SK-N-SH treated with all-trans-retinoic acid at 6 μM for 48 hours (cell line): ENCODE results near the gene TMEM30A.

Experiments used
- CREB5 ChIP-seq: fragments of 250-450 bp; sonication (Bioruptor Pico); IDR thresholded peaks from 2 replicates; pipeline ENCODE4 v1.5.1; 2020; ENCODE audit warnings: low read depth, mild to moderate bottlenecking, moderate library complexity
- CSDC2 ChIP-seq: fragments of 250-450 bp; sonication (Bioruptor Pico); IDR thresholded peaks from 2 replicates; pipeline ENCODE4 v1.5.0; 2020; ENCODE audit warnings: mild to moderate bottlenecking, moderate library complexity
- ZFP30 ChIP-seq: fragments of 450-650 bp; formaldehyde crosslinking; IDR thresholded peaks from 2 replicates; pipeline ENCODE4 v1.5.0; 2022; ENCODE audit warnings: mild to moderate bottlenecking, moderate library complexity
- ZNF565 ChIP-seq: fragments of 450-650 bp; formaldehyde crosslinking; conservative IDR thresholded peaks from 2 replicates; pipeline ENCODE4 v1.5.0; 2020; ENCODE audit warnings: low read depth, mild to moderate bottlenecking, moderate library complexity
- TF ChIP-seq, protein P1 (sequence below): fragments of 250-450 bp; sonication (Bioruptor Pico); IDR thresholded peaks from 2 replicates; pipeline ENCODE4 v1.5.1; 2021; ENCODE audit warnings: mild to moderate bottlenecking, moderate library complexity
- TF ChIP-seq, protein P2 (sequence below): fragments of 250-450 bp; sonication (Bioruptor Pico); IDR thresholded peaks from 2 replicates; pipeline ENCODE4 v1.8.0; 2020; ENCODE audit warnings: mild to moderate bottlenecking, moderate library complexity, borderline replicate concordance
- TF ChIP-seq, protein P3 (sequence below): fragments of 250-450 bp; sonication (Bioruptor Pico); IDR thresholded peaks from 2 replicates; pipeline ENCODE4 v1.5.0; 2020; ENCODE audit warnings: mild to moderate bottlenecking, moderate library complexity

DNA sequence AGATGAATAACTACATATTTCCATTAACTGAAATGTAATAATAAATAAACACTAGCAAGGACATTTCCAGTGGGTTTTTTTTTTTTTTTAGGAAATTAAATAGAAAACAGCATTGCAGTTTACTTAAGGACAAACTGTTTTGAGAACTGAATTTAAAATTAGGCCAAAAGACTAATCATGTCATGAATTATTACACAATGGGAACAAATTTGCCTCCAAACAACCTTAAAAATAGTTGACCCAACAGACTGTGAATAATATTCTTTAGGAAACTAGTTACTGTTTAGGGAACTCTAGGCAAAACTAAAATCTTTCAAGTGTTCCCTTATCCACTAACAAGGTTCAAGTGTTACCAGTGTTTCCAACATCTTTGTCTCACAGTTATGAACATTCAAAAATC is 62.3 kb downstream of the TMEM30A start:
- TF ChIP-seq ZNF565 (CRISPR knock-in tag): no peak
- TF ChIP-seq ZFP30 (CRISPR knock-in tag): no peak
- no peak for TF ChIP-seq CSDC2 (CRISPR knock-in tag)
- no peak for TF ChIP-seq CREB5 (CRISPR knock-in tag)
- TF ChIP-seq, protein P1, sequence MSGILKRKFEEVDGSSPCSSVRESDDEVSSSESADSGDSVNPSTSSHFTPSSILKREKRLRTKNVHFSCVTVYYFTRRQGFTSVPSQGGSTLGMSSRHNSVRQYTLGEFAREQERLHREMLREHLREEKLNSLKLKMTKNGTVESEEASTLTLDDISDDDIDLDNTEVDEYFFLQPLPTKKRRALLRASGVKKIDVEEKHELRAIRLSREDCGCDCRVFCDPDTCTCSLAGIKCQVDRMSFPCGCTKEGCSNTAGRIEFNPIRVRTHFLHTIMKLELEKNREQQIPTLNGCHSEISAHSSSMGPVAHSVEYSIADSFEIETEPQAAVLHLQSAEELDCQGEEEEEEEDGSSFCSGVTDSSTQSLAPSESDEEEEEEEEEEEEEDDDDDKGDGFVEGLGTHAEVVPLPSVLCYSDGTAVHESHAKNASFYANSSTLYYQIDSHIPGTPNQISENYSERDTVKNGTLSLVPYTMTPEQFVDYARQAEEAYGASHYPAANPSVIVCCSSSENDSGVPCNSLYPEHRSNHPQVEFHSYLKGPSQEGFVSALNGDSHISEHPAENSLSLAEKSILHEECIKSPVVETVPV: no peak
- TF ChIP-seq, protein P2, sequence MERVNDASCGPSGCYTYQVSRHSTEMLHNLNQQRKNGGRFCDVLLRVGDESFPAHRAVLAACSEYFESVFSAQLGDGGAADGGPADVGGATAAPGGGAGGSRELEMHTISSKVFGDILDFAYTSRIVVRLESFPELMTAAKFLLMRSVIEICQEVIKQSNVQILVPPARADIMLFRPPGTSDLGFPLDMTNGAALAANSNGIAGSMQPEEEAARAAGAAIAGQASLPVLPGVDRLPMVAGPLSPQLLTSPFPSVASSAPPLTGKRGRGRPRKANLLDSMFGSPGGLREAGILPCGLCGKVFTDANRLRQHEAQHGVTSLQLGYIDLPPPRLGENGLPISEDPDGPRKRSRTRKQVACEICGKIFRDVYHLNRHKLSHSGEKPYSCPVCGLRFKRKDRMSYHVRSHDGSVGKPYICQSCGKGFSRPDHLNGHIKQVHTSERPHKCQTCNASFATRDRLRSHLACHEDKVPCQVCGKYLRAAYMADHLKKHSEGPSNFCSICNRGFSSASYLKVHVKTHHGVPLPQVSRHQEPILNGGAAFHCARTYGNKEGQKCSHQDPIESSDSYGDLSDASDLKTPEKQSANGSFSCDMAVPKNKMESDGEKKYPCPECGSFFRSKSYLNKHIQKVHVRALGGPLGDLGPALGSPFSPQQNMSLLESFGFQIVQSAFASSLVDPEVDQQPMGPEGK (CRISPR knock-in tag): no peak
- TF ChIP-seq, protein P3, sequence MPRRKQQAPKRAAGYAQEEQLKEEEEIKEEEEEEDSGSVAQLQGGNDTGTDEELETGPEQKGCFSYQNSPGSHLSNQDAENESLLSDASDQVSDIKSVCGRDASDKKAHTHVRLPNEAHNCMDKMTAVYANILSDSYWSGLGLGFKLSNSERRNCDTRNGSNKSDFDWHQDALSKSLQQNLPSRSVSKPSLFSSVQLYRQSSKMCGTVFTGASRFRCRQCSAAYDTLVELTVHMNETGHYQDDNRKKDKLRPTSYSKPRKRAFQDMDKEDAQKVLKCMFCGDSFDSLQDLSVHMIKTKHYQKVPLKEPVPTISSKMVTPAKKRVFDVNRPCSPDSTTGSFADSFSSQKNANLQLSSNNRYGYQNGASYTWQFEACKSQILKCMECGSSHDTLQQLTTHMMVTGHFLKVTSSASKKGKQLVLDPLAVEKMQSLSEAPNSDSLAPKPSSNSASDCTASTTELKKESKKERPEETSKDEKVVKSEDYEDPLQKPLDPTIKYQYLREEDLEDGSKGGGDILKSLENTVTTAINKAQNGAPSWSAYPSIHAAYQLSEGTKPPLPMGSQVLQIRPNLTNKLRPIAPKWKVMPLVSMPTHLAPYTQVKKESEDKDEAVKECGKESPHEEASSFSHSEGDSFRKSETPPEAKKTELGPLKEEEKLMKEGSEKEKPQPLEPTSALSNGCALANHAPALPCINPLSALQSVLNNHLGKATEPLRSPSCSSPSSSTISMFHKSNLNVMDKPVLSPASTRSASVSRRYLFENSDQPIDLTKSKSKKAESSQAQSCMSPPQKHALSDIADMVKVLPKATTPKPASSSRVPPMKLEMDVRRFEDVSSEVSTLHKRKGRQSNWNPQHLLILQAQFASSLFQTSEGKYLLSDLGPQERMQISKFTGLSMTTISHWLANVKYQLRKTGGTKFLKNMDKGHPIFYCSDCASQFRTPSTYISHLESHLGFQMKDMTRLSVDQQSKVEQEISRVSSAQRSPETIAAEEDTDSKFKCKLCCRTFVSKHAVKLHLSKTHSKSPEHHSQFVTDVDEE: no peak
